Forelimb muscle (tissue), 1 donor: Measurements from ENCODE around the gene EXOSC1. TPM values are rescaled to one million over a fixed set of nuclear protein-coding genes. Genes with fewer than 3 reads are reported as not detected.
"Not testable (repeated sequence)": the region's sequence is repeated elsewhere in the genome, so short reads cannot be mapped to it uniquely, and the experiment has no call there.

ENCODE experiments used
- DNase-seq: peaks from one replicate; pipeline ENCODE4 v3.0.0-alpha.2; 2013; ENCODE audit warnings: low read depth
- polyA plus RNA-seq: library from polyadenylated mRNA; unstranded; fragments of 120-200 nt; gene quantifications from one replicate; pipeline ENCODE4 v1.2.1, GENCODE V29; 2013; ENCODE audit not compliant: insufficient read length

EXOSC1 gene
- polyA plus RNA-seq: 22.8 TPM

DNA sequence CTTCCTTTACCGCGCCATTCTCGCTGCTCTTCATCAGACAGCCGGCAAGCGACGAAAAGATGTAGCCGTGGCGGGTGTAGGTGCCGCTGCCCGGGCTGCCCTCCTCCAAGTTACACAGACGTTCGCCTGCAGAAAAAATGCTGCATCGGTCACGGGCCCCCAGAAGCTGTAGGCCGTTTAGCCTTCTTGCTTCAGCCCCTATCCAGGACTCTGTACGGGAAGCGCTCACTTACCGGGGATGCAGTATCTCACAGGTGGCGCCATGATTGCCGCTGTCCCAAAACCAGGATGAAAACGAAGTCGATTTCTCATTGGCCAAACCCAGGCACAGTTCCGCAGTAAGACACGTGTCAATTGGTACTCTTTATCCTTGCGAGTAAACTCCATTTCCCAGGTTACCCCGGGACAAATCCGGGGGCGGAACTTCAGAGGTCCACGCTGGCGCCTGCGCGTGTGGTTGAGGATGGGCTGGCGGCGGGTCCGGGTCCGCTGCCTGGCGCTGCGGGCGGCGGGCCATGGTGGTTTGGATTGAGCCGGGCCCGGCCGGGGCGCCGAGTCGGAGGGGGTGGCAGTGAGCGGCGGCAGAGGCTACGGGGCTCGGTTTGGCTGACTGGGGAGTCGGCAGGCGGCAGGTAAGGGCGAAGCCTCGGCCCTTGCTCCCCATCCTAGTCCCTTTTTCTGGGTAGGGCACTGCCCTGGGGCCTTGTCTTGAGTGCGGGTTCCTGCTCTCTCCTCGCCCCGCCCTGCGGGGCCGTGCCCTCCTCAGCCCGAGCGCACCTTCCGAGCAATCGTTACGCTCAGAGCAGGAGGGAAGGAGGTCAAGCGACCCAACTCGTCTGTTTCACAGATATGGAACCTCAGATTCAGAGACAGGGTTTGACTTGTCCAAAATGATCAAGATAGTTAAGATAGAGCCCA, at the start of gene EXOSC1, which contains the start of gene ZDHHC16:
Gene EXOSC1 (minus strand): TSS at position 285 of the 918 bp plus-strand sequence. CDS start 21 bp downstream, at position 264.
Gene ZDHHC16 (plus strand): TSS at position 454 of the 918 bp plus-strand sequence. CDS start 5,501 bp downstream, outside the sequence.
- DNase-seq: peak; percentile 95

- DNase-seq: no peak
These were observed 49.2 kb upstream of the EXOSC1 start for GRCh38 chr10:97494863-97495506.

DNA sequence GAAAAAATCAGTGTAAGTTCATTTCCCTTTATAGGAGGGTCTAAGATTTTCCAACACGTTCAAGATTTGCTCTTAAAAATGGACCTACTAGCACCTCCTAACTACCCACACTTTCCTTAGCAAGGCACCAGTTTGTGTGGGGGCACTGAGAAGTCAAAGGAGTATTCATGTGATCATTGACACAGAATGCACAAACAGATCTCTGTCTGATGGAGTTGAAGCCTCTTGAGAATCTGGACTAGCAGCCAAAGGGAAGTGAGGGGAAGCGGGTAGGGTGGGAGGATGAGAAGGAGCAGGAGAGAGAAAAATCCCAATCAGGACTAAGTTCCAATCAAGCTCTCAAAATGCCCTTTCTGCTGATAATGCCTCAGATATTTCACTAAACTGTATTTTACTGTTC, 48.3 kb upstream of the EXOSC1 start:
- DNase-seq: no peak

DNA sequence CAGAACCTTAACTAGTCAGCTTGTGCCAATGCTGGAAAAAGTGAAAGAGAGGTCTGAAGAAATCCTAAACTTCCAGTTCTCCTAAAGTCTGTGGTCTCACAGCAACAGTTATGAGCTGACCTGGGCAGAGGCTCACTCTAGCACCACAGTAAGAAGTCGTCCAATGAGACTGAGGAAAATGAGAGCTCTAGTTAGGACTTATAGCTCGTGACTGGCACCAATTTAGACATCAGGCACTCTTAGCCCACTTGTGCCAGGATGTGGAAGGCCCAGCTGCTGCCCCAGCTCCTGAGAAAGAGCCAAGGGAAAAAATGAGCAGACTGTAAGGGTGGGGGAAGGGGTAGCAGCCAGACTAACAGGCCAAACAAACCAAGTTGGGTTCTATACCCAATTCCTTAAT, 44.8 kb upstream of the EXOSC1 start:
- no peak for DNase-seq

GRCh38 chr10:97485647-97486281, 40.0 kb upstream of the EXOSC1 start:
- DNase-seq: no peak

GRCh38 chr10:97483921-97484320, 38.1 kb upstream of the EXOSC1 start:
- DNase-seq: no peak

DNA sequence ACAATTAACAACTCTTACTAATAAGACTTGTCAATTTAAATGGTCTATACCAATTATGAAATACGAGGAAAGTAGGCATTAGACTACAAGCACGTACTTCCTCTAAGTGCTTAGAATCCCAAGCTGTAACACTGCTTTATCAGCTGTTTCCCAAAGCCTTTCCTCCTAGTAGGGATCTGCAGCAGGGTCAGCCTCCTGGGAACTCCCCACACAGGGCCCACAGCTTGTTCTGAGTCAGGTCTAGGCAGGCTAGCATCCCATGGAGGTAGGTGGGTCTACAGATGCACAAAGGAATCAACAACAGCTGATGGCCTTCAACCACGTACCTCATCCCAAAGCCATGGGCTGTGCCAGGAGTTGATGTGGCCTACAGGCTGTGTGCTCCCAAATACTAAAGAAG, 37.7 kb upstream of the EXOSC1 start:
- no peak for DNase-seq

GRCh38 chr10:97482381-97482780, 36.6 kb upstream of the EXOSC1 start:
- DNase-seq: no peak

DNA sequence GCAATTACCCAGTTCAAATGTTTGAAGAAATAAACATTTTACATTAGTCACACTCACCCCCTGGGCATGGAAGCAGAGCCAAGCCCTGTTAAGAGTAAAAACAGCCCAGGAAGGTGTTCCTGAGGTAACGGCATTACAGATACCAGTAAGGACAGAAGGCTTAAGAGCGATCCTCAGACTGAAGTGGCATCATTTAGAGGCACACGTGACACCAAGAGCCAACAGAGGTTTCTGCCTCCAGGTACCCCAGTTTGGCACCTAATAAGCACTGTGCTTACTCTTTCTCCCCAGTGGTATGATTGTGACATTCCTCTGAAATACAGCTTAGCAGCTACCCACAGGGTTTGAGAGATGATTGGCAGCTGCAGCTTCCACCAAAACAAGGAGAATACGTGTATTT, 35.3 kb upstream of the EXOSC1 start:
- no peak for DNase-seq

GRCh38 chr10:97479939-97480338, 34.1 kb upstream of the EXOSC1 start:
- no peak for DNase-seq

DNA sequence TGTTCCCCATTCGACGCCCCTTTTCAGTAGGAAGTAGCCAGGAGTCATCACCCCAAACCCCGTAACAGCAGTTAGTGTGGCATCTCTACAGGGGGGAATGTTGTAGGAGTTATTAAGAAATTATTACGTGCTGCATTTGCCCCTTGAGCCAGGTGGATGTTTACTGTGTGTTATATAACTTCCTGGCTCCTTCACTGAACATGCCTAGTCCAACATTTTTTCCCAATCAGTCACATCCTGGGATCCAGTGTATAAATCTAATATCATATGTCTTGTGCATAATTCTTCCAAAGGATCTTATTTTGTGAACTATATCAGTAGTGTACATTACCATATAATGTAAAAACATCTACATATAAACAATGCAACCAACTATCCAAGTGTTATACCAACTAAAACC, 33.6 kb upstream of the EXOSC1 start:
- not testable (repeated sequence) for DNase-seq

DNA sequence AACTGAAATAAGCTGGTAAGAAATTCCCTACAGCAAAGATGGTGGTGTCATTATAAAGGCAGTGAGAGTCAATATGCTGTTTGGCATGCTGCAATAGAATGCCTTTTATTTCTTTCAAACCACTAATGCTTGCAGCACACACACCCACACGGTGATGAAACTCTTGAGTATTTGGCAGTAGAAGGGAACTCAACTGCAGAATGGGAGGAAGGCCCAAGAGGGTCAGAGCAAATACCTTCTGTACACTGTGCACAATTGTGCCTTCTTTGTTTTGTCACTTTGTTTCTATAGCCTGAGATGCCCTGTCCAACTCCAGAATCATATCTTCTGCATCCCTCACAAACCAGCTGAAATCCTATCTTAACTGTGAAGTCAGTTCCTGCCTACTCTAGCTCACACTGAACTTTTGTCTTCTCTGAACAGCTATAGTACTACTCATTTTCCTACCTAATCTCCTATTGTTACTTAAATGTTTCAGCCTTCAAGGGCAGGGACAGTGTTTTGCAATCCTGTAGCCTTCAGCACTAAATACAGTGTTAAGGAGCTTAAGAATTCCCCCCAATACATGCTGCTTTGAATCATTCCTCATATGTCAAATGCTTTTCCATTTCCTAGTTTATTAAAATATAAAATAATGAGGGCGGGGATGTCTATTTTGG, 30.3 kb upstream of the EXOSC1 start:
- no peak for DNase-seq

DNA sequence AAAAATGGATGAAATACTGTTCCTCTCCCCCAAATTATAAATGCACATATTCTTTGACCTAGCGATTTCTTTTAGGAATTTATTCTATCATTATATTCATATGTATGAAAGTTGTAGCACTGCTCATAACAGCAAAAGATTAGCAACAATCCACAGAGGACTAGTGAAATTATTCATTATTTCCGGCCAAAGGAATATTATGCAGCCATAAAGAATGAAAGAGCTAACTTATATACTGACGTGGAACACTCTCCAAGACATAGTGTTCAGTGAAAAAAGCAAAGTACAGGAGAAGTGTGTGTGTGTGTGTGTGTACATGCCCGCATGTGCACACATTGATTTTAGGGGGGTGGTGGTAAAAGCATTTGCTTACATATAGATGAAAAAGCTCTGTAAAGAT, 29.1 kb upstream of the EXOSC1 start:
- no peak for DNase-seq

GRCh38 chr10:97468781-97469180, 23.0 kb upstream of the EXOSC1 start:
- DNase-seq: not testable (repeated sequence)

- no peak for DNase-seq
These were observed 22.4 kb upstream of the EXOSC1 start for GRCh38 chr10:97468162-97468561.

DNA sequence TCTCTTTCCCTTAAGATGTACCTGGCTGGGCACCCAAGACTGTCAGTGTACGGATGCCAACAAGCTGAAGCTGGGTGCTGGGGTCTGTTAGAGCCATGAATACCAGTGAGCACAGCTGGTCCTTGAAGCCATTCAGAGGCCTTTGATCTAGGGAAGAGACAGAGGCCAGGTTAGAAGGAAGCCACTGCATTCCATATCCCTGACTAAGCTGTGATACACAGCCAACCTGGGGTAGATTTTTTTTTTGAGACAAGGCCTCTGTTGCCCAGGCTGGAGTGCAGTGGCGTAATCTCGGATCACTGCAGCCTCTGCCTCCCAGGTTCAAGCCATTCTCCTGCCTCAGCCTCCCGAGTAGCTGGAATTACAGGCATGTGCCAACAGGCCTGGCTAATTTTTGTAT, 20.9 kb upstream of the EXOSC1 start:
- no peak for DNase-seq

GRCh38 chr10:97465982-97466381, 20.2 kb upstream of the EXOSC1 start:
- DNase-seq: no peak

DNA sequence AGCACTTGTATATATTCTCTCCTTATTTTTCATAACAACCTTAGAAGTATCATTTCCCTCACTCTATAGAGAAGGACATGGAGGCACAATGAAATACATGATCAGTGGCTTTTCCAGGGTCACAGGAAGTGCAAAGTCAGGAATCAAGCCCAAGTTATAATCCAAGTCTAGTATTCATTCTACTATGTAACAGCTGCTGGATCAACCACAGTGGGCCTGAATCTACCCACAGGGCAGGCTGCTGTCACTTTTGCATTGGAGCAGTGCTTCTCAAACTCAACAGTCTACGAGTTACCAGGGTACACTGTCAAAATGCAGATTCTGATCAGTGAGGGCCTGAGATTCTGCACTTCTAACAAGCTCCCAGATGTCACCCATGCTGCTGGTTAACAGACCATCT, 18.4 kb upstream of the EXOSC1 start:
- no peak for DNase-seq

- DNase-seq: no peak
These were observed 17.7 kb upstream of the EXOSC1 start for GRCh38 chr10:97463363-97464132.

GRCh38 chr10:97462309-97462708, 16.5 kb upstream of the EXOSC1 start:
- DNase-seq: no peak

DNA sequence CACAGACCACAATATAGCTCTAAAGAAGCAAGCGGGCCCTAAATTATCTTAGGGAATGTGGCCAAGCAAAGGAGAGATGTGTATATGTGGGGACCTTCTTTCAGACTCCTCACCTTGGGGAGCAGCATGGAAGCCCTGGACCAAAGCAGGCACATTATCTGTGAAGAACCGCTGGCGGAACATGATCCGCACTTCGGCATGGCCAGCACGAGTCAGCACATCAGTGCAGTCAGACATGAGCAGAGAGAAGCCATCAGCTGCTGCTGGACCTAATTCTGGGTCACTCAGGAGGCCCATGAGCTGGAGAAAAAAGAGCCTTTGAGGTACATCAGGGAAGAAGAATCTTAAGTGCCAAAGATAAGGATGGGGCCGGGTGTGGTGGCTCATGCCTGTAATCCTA, 14.1 kb upstream of the EXOSC1 start:
- DNase-seq: no peak
